ENCODE data around the gene ANKRD55. TPM values are rescaled to one million over a fixed set of nuclear protein-coding genes. Genes with fewer than 3 reads are reported as not detected.

The ANKRD55 gene
- total and polyA plus RNA-seq, 4 donors, result 0.37 to 1.9 (median 1.4) TPM

- TF ChIP-seq HNF4A (conservative IDR thresholded peaks at IDR 0.05) (no peak), RXRA (IDR thresholded peaks at IDR 0.05) (no peak), MAX (IDR thresholded peaks at IDR 0.05) (no peak)
Observed at GRCh38 chr5:56126487-56127179, 106.5 kb downstream of the ANKRD55 start (continued).

- Histone ChIP-seq H3K9ac (ENCODE audit: low read depth in 1 of 2, low read length in 2 of 2) (peak overlapping the region in 1 of 2 donors; percentile 31), H3K36me3 (ENCODE audit: control insufficient read depth in 4 of 4, insufficient read depth in 3 of 4, low read depth in 1 of 4, low read length in 3 of 4) (no peaks in the 10 kb centered on the region), H3K27me3 (ENCODE audit: control insufficient read depth in 4 of 4, insufficient read depth in 4 of 4, low read length in 3 of 4) (no peaks in the 10 kb centered on the region), H3K4me1 (ENCODE audit: control insufficient read depth in 4 of 4, insufficient read depth in 4 of 4, low read length in 3 of 4) (no peaks in the 10 kb centered on the region), H3K27ac (ENCODE audit: low read depth in 1 of 2, low read length in 2 of 2) (peak overlapping the region; percentile 41 to 63), H3K4me3 (ENCODE audit: low read depth in 1 of 3, low read length in 3 of 3) (no peak overlapping the region), H3K9me3 (ENCODE audit: control insufficient read depth in 4 of 4, low read length in 3 of 4) (no peaks in the 10 kb centered on the region)
- TF ChIP-seq ZBTB33 (IDR thresholded peaks at IDR 0.05) (peak; percentile 32), CTCF (IDR thresholded peaks at IDR 0.05; ENCODE audit: low read depth, low read length, missing input control) (no peak), FOXA1 (IDR thresholded peaks at IDR 0.05) (peak; percentile 11), HNF4G (IDR thresholded peaks at IDR 0.05) (peak; percentile 41), NR2F2 (IDR thresholded peaks at IDR 0.05) (peak; percentile 99), REST (IDR thresholded peaks at IDR 0.05) (peak; percentile 21), RAD21 (IDR thresholded peaks at IDR 0.05) (peak; percentile 48 to 55), YY1 (IDR thresholded peaks at IDR 0.05) (peak; percentile 43), FOXA2 (IDR thresholded peaks at IDR 0.05) (no peak), RXRA (IDR thresholded peaks at IDR 0.05) (peak; percentile 62 to 67), TAF1 (conservative IDR thresholded peaks at IDR 0.05) (no peak), ATF3 (IDR thresholded peaks at IDR 0.05) (peak; percentile 12), HNF4A (conservative IDR thresholded peaks at IDR 0.05) (peak; percentile 43 to 66), EGR1 (IDR thresholded peaks at IDR 0.05; ENCODE audit: low read depth in 2 of 2) (peak; percentile 12 to 33), GABPA (IDR thresholded peaks at IDR 0.05 in 1 of 2, conservative IDR thresholded peaks at IDR 0.05 in 1 of 2) (no peak), JUND (IDR thresholded peaks at IDR 0.05) (peak; percentile 21 to 56), SP1 (IDR thresholded peaks at IDR 0.05) (peak; percentile 75), MAX (IDR thresholded peaks at IDR 0.05) (no peak)
- peak; percentile 79 for DNase-seq (ENCODE audit: low spot score)
- WGBS, result 60% methylated on average over 8 of the region's 8 CpGs
Observed at GRCh38 chr5:56123531-56124243, 109.4 kb downstream of the ANKRD55 start.
